ENCODE results near the gene ASCL3.

DNA sequence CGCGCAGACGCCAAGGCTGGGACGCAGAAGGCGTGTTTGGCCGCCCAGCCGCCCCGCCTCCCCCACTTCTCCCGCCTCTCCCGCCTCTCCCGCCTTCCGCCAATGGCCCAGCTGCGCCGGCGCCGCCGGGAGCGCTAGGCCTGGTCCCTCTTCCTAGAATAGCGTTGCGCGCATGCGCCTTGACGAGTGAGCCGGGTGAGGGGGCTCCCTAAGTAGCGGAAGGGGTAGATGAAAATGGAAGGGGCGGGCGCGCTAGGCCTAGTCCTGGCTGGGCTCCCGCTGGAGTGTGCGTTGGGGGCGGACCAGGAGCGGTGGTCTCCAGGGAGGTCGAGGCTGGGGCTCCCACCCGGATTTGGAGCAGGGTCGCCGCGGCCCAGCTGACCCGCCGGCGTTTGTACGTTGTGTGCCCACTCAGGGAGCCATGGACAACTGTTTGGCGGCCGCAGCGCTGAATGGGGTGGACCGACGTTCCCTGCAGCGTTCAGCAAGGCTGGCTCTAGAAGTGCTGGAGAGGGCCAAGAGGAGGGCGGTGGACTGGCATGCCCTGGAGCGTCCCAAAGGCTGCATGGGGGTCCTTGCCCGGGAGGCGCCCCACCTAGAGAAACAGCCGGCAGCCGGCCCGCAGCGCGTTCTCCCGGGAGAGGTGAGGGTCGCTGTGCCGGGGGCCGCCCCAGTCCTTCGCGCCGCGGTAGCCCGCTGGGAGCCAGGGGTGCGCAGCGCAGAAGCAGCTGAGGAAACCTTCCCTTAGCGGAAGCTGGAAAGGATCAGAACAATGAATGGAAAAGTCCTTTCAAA, 31.6 kb downstream of the ASCL3 start, which contains the start of gene AKIP1:
- TF ChIP-seq ESRRA (IDR thresholded peaks at IDR 0.05; ENCODE audit: borderline replicate concordance, low read length), result no peak
- TF ChIP-seq, protein P1, sequence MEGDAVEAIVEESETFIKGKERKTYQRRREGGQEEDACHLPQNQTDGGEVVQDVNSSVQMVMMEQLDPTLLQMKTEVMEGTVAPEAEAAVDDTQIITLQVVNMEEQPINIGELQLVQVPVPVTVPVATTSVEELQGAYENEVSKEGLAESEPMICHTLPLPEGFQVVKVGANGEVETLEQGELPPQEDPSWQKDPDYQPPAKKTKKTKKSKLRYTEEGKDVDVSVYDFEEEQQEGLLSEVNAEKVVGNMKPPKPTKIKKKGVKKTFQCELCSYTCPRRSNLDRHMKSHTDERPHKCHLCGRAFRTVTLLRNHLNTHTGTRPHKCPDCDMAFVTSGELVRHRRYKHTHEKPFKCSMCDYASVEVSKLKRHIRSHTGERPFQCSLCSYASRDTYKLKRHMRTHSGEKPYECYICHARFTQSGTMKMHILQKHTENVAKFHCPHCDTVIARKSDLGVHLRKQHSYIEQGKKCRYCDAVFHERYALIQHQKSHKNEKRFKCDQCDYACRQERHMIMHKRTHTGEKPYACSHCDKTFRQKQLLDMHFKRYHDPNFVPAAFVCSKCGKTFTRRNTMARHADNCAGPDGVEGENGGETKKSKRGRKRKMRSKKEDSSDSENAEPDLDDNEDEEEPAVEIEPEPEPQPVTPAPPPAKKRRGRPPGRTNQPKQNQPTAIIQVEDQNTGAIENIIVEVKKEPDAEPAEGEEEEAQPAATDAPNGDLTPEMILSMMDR (IDR thresholded peaks at IDR 0.05), result no peak
- TF ChIP-seq RARB (CRISPR knock-in tag; IDR thresholded peaks at IDR 0.05), result no peak
- TF ChIP-seq POLR2A (IDR thresholded peaks at IDR 0.05; ENCODE audit: low read length), result peak; percentile 77
- TF ChIP-seq HDAC2 (IDR thresholded peaks at IDR 0.05), result no peak
- no peak for TF ChIP-seq HEYL (CRISPR knock-in tag; IDR thresholded peaks at IDR 0.05)
- TF ChIP-seq, protein P2, sequence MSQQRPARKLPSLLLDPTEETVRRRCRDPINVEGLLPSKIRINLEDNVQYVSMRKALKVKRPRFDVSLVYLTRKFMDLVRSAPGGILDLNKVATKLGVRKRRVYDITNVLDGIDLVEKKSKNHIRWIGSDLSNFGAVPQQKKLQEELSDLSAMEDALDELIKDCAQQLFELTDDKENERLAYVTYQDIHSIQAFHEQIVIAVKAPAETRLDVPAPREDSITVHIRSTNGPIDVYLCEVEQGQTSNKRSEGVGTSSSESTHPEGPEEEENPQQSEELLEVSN (IDR thresholded peaks at IDR 0.05; ENCODE audit: borderline replicate concordance, low read depth), result peak; percentile 44; the same call in 1 of the 2 replicates
- no peak for TF ChIP-seq USF2 (IDR thresholded peaks at IDR 0.05)
